GM19043 (cell line): ENCODE measurements around the gene OTOF.
"Not testable (repeated sequence)": the region's sequence is repeated elsewhere in the genome, so short reads cannot be mapped to it uniquely, and the experiment has no call there.

Experiments
- ATAC-seq: cut with Tn5 transposase; IDR thresholded peaks from one replicate; pipeline ENCODE4 v1.9.1; 2021; ENCODE audit warnings: low read depth; ENCODE audit not compliant: unreplicated experiment

Gene OTOF

GRCh38 chr2:26481706-26482105 is 3.8 kb upstream of the OTOF start:
- ATAC-seq = no peak

GRCh38 chr2:26480566-26481423 is 2.9 kb upstream of the OTOF start:
- ATAC-seq = no peak

- ATAC-seq = no peak
Observed at GRCh38 chr2:26479789-26480565, 2.1 kb upstream of the OTOF start.

- ATAC-seq = no peak
Observed at GRCh38 chr2:26479131-26479788, 1.3 kb upstream of the OTOF start.

GRCh38 chr2:26478366-26478765 is 442 bp upstream of the OTOF start:
- ATAC-seq = no peak

GRCh38 chr2:26477126-26477910 is 606 bp downstream of the OTOF start:
- ATAC-seq = no peak

GRCh38 chr2:26475832-26476501 is 2.0 kb downstream of the OTOF start:
- ATAC-seq = no peak

GRCh38 chr2:26475037-26475436 is 2.9 kb downstream of the OTOF start:
- ATAC-seq = no peak

GRCh38 chr2:26474261-26474785 is 3.6 kb downstream of the OTOF start:
- ATAC-seq = no peak

- no peak for ATAC-seq
Observed at GRCh38 chr2:26473796-26474195, 4.1 kb downstream of the OTOF start.

GRCh38 chr2:26472821-26473655 is 4.9 kb downstream of the OTOF start:
- no peak for ATAC-seq

- no peak for ATAC-seq
Observed at GRCh38 chr2:26471766-26472706, 5.9 kb downstream of the OTOF start.

- ATAC-seq = no peak
Observed at GRCh38 chr2:26471289-26471688, 6.6 kb downstream of the OTOF start.

GRCh38 chr2:26470601-26471260 is 7.2 kb downstream of the OTOF start:
- no peak for ATAC-seq

- ATAC-seq = no peak
Observed at GRCh38 chr2:26469955-26470354, 8.0 kb downstream of the OTOF start.

- no peak for ATAC-seq
Observed at GRCh38 chr2:26469092-26469710, 8.7 kb downstream of the OTOF start.

- ATAC-seq = not testable (repeated sequence)
Observed at GRCh38 chr2:26468544-26468943, 9.4 kb downstream of the OTOF start.
